ENCODE results near the gene ABLIM2.

The ABLIM2 gene

GRCh38 chr4:8037150-8037769, 121.4 kb downstream of the ABLIM2 start:
- TF ChIP-seq, protein P1, sequence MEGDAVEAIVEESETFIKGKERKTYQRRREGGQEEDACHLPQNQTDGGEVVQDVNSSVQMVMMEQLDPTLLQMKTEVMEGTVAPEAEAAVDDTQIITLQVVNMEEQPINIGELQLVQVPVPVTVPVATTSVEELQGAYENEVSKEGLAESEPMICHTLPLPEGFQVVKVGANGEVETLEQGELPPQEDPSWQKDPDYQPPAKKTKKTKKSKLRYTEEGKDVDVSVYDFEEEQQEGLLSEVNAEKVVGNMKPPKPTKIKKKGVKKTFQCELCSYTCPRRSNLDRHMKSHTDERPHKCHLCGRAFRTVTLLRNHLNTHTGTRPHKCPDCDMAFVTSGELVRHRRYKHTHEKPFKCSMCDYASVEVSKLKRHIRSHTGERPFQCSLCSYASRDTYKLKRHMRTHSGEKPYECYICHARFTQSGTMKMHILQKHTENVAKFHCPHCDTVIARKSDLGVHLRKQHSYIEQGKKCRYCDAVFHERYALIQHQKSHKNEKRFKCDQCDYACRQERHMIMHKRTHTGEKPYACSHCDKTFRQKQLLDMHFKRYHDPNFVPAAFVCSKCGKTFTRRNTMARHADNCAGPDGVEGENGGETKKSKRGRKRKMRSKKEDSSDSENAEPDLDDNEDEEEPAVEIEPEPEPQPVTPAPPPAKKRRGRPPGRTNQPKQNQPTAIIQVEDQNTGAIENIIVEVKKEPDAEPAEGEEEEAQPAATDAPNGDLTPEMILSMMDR (IDR thresholded peaks at IDR 0.05; ENCODE audit: control insufficient read depth, extremely low read depth, insufficient read depth), result no peak
- DNase-seq (ENCODE audit: low read depth), result no peak
- H3K4me3 ChIP-seq (ENCODE audit: low read depth, low read length), result no peak overlapping the region

- TF ChIP-seq, protein P1 (IDR thresholded peaks at IDR 0.05; ENCODE audit: control insufficient read depth, extremely low read depth, insufficient read depth), result no peak
- no peak overlapping the region for H3K4me3 ChIP-seq (ENCODE audit: low read depth, low read length)
- DNase-seq (ENCODE audit: low read depth), result no peak
Observed at GRCh38 chr4:8035371-8035780, 123.2 kb downstream of the ABLIM2 start.

- TF ChIP-seq, protein P1 (IDR thresholded peaks at IDR 0.05; ENCODE audit: control insufficient read depth, extremely low read depth, insufficient read depth), result no peak
- no peak for DNase-seq (ENCODE audit: low read depth)
- H3K4me3 ChIP-seq (ENCODE audit: low read depth, low read length), result no peak overlapping the region
Observed at GRCh38 chr4:8033829-8034528, 124.6 kb downstream of the ABLIM2 start.

DNA sequence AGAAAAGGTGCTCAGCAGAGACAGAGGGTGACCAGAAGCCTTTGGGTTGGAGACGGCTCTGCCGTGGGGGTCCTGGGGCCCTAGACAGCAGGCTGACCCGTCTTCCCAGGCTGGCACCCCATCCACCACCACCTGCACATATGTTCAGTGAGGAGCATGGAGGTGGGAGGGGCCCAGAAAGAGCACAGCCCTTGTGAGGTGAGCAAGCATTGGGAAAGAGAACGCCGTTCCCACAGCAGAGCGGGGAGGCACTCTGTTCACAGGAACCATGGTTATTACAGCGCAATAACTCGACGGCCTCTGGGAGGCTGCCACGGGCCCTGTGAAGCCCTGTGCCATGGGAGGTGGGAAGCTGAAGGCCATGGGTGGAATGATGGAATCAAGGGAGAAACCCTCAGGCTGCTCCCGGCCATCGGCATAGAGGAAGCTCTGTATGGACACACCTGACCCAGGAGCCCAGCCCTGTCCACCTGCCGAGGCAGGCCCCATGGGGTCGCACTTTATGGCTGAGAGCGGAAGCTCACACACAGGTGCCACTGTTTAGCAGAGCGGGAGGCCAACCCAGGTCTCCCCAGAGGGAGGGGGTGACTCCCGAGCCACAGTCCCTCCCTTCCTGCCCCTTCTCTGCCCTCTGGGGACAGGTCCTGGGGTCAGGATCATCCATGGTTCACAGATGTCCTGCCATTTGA, 125.4 kb downstream of the ABLIM2 start:
- no peak for DNase-seq (ENCODE audit: low read depth)
- TF ChIP-seq, protein P1 (IDR thresholded peaks at IDR 0.05; ENCODE audit: control insufficient read depth, extremely low read depth, insufficient read depth), result no peak

GRCh38 chr4:8032381-8032780, 126.2 kb downstream of the ABLIM2 start:
- TF ChIP-seq, protein P1 (IDR thresholded peaks at IDR 0.05; ENCODE audit: control insufficient read depth, extremely low read depth, insufficient read depth), result no peak
- H3K4me3 ChIP-seq (ENCODE audit: low read depth, low read length), result no peak overlapping the region
- no peak for DNase-seq (ENCODE audit: low read depth)

More for the DNA sequence above, 125.4 kb downstream of the ABLIM2 start:
- H3K4me3 ChIP-seq (ENCODE audit: low read depth, low read length), result no peak overlapping the region

DNA sequence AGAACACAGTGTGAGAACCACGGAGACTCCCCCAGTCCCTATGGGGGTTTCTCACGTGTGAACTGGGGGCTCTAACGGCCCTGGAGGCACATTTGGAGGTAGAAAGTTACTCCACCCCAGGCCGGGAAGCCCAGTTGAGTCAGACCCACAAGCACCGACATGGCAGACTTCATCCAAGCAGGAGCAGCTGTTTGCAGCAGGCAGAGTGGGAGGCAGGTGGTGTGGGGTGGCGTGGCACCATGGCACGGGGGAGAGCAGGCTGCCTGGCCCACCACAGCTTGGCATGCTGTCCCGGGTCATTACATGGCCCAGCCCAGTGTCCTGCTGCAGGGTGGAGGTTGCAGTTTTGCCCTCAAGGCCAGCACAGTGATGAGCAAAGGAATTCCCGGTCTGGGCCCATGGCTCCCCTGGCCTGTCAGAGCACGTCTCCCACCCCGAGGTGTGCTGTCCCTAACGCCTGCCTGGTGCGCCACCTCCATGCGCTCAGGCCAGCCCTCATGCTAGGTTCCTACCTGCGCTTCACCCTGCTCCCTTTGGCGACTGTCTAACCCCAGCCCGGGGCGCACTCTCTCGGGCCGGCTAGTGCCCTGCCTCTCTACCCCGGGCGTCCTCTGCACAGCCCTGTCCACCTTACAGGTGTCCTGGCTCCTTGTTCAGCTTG, 128.4 kb downstream of the ABLIM2 start:
- H3K4me3 ChIP-seq (ENCODE audit: low read depth, low read length), result no peak overlapping the region
- no peak for DNase-seq (ENCODE audit: low read depth)
- TF ChIP-seq, protein P1 (IDR thresholded peaks at IDR 0.05; ENCODE audit: control insufficient read depth, extremely low read depth, insufficient read depth), result no peak
